ENCODE results near the gene COL5A1.

The COL5A1 gene

GRCh38 chr9:134877541-134877940, 235.9 kb downstream of the COL5A1 start:
- Histone ChIP-seq H3K27me3 (peaks cover 0 to 12% of the 10 kb centered on the region in 2 donors), H3K27ac (no peak overlapping the region), H3K4me1 (no peaks in the 10 kb centered on the region), H3K36me3 (no peaks in the 10 kb centered on the region), H3K9me3 (no peaks in the 10 kb centered on the region), H3K4me3 (no peak overlapping the region)
- DNase-seq = no peak
- TF ChIP-seq CTCF (IDR thresholded peaks at IDR 0.05) = no peak
- intact Hi-C loops (cut with DNase I; ENCODE audit: low total_unique reads) = no loop called here

DNA sequence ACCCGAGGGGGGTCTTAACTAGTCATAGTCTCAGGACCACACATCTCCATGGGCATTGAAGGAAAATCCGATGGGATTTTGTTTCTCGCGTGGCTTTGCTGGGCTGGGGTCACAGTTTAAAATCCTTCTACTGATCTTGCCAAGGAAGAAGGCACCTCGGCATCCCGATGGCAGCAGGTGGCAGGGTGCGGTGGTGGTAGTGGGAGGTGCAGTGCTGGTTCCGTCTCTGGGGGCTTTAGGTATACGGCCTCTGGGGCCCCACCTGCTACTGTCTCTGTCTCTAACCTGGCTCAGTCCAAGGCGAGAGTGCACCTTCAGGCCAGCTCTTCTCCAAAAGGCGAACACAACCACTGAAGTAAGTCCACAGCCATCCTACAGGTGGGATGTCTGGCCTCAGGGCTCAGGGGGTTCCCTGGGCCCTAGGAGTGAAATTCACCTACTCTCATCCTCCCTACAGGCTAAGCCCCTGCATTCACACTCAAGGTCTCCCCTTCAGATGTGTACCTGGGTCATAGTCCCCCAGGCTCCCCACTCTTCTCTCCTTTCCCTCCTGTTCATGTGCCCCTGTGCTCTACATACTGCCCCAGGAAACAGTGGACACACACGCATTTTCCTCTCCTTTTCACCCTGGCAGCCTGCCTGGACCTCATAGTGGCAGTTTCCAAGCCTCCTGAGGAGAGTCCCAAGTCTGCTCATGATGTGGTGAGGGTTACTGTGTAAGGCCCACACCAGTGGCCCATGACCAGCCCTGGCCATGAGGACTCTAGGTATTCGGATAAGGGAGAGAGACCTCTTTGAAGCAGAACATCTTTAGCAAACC, 238.3 kb downstream of the COL5A1 start:
- intact Hi-C loops (cut with DNase I; ENCODE audit: low total_unique reads) = no loop called here

GRCh38 chr9:134880484-134881312, 239.1 kb downstream of the COL5A1 start, which contains the start of gene FCN2:
TSS of gene FCN2 (plus strand) at chr9:134880810. CDS start at chr9:134880822, 12 bp downstream.
- DNase-seq = no peak
- no peak within 1 kb of the TSS for H3K4me3 ChIP-seq
- no peak within 1 kb of the TSS for H3K27ac ChIP-seq
- intact Hi-C loops (cut with DNase I; ENCODE audit: low total_unique reads) = no loop called here
- H3K27me3 ChIP-seq = peaks cover 0 to 28% of the 10 kb centered on the region in 2 donors
- TF ChIP-seq CTCF (IDR thresholded peaks at IDR 0.05) = no peak
- H3K4me1 ChIP-seq = no peaks in the 10 kb centered on the region
- H3K36me3 ChIP-seq = no peaks in the 10 kb centered on the region
- no peaks in the 10 kb centered on the region for H3K9me3 ChIP-seq

More for the DNA sequence above, 238.3 kb downstream of the COL5A1 start:
- Histone ChIP-seq H3K9me3 (no peaks in the 10 kb centered on the region), H3K27me3 (peaks cover 0 to 23% of the 10 kb centered on the region in 2 donors), H3K4me3 (no peak overlapping the region), H3K4me1 (no peaks in the 10 kb centered on the region), H3K36me3 (no peaks in the 10 kb centered on the region), H3K27ac (no peak overlapping the region)
- DNase-seq = no peak
- no peak for TF ChIP-seq CTCF (IDR thresholded peaks at IDR 0.05)

GRCh38 chr9:134881313-134881670, 239.7 kb downstream of the COL5A1 start:
- TF ChIP-seq CTCF (IDR thresholded peaks at IDR 0.05) = no peak
- Histone ChIP-seq H3K9me3 (no peaks in the 10 kb centered on the region), H3K36me3 (no peaks in the 10 kb centered on the region), H3K27me3 (peaks cover 0 to 32% of the 10 kb centered on the region in 2 donors), H3K4me1 (no peaks in the 10 kb centered on the region), H3K4me3 (no peak overlapping the region), H3K27ac (no peak overlapping the region)
- intact Hi-C loops (cut with DNase I; ENCODE audit: low total_unique reads) = no loop called here
- no peak for DNase-seq

- H3K36me3 ChIP-seq = no peaks in the 10 kb centered on the region
- no peak overlapping the region for H3K4me3 ChIP-seq
- intact Hi-C loops (cut with DNase I; ENCODE audit: low total_unique reads) = no loop called here
- H3K4me1 ChIP-seq = no peaks in the 10 kb centered on the region
- no peaks in the 10 kb centered on the region for H3K9me3 ChIP-seq
- no peak for DNase-seq
- no peak for TF ChIP-seq CTCF (IDR thresholded peaks at IDR 0.05)
- peaks cover 0 to 32% of the 10 kb centered on the region in 2 donors for H3K27me3 ChIP-seq
- no peak overlapping the region for H3K27ac ChIP-seq
Measured at GRCh38 chr9:134882204-134882785, 240.7 kb downstream of the COL5A1 start.

Data from tibial artery (tissue), 4 donors.